T-cell (primary cell): Measurements from ENCODE around the gene VENTX. TPM values are rescaled to one million over a fixed set of nuclear protein-coding genes. Genes with fewer than 3 reads are reported as not detected.
A peak's percentile ranks its signal among the peaks of the same experiment; 100 is the strongest.

Experiments used
- ATAC-seq, 4 experiments: fragments of 200-7000 bp in 3 of 4; fragments of 150-1000 bp in 1 of 4; cut with Tn5 transposase; replicated peaks in 1 of 4; 1 replicate in 3 of 4; 2 replicates in 1 of 4; pipeline ENCODE4 v1.10.0; 2021; ENCODE audit warnings: moderate library complexity in 3 of 4, mild to moderate bottlenecking in 2 of 4, moderate number of reproducible peaks in 1 of 4
- CTCF ChIA-PET, 2 donors: fragments of 300-600 bp; sonication (Branson Sonifier 250); formaldehyde crosslinking; loops; one replicate each; lab custom pipeline; 2022; ENCODE audit warnings: antibody characterized with exemption in 2 of 2; lab: Charles Lee
- POLR2A ChIA-PET, 2 donors: fragments of 300-600 bp; sonication (Branson Sonifier 250); formaldehyde crosslinking; loops; one replicate each; lab custom pipeline; 2022; ENCODE audit warnings: antibody characterized with exemption in 2 of 2; lab: Charles Lee
- DNase-seq, 35 experiments: peaks; one replicate each; pipeline versions ENCODE4 v3.0.0 to v3.0.0-alpha.2; 2013 to 2023
- H3K27ac ChIP-seq: one replicate; pipeline ENCODE4 v1.5.1; 2013; ENCODE audit warnings: low read length
- H3K27me3 ChIP-seq, 2 experiments: replicated peaks in 1 of 2; 1 replicate in 1 of 2; 2 replicates in 1 of 2; pipeline versions ENCODE4 v1.6.1 to v1.7.0; 2013; ENCODE audit warnings: low read length in 1 of 2, mixed read lengths in 1 of 2; ENCODE audit not compliant: control insufficient read depth in 2 of 2, insufficient read depth in 2 of 2; ENCODE audit errors: extremely low read depth in 1 of 2
- H3K36me3 ChIP-seq, 2 donors: 1 replicate in 1 of 2; 2 replicates in 1 of 2; pipeline versions ENCODE4 v1.6.1 to v1.7.0; 2013; ENCODE audit warnings: low read length in 1 of 2; ENCODE audit not compliant: control insufficient read depth in 2 of 2, insufficient read depth in 1 of 2; ENCODE audit errors: extremely low read depth in 1 of 2
- H3K4me1 ChIP-seq, 2 experiments: 1 replicate in 1 of 2; 2 replicates in 1 of 2; pipeline versions ENCODE4 v1.6.1 to v1.7.0; 2013; ENCODE audit warnings: low read length in 2 of 2, mixed read lengths in 1 of 2; ENCODE audit not compliant: insufficient read depth in 2 of 2, control insufficient read depth in 1 of 2; ENCODE audit errors: extremely low read depth in 1 of 2
- H3K4me3 ChIP-seq, 2 donors: 1 replicate in 1 of 2; 2 replicates in 1 of 2; pipeline versions ENCODE4 v1.5.1 to v1.7.0; 2013; ENCODE audit warnings: mild to moderate bottlenecking in 2 of 2, low read length in 1 of 2, moderate library complexity in 1 of 2; ENCODE audit not compliant: control insufficient read depth in 1 of 2; ENCODE audit errors: extremely low read depth in 1 of 2
- H3K9me3 ChIP-seq: 2 replicates; pipeline ENCODE4 v1.7.0; 2013
- H3K27ac Mint-ChIP-seq, 2 donors: one replicate each; pipeline ENCODE4 v1.8.0; 2020 to 2021; ENCODE audit warnings: mild to moderate bottlenecking in 2 of 2, mixed read lengths in 2 of 2
- H3K27me3 Mint-ChIP-seq, 2 donors: one replicate each; pipeline ENCODE4 v1.8.0; 2021 to 2022; ENCODE audit warnings: mixed read lengths in 2 of 2
- H3K36me3 Mint-ChIP-seq: one replicate; pipeline ENCODE4 v1.8.0; 2021; ENCODE audit warnings: mixed read lengths
- H3K4me1 Mint-ChIP-seq, 3 donors: one replicate each; pipeline ENCODE4 v1.8.0; 2020 to 2022; ENCODE audit warnings: mixed read lengths in 3 of 3, mild to moderate bottlenecking in 1 of 3
- H3K4me3 Mint-ChIP-seq, 3 donors: one replicate each; pipeline ENCODE4 v1.8.0; 2020 to 2022; ENCODE audit warnings: mild to moderate bottlenecking in 3 of 3, mixed read lengths in 3 of 3, moderate library complexity in 3 of 3
- H3K9me3 Mint-ChIP-seq, 3 donors: one replicate each; pipeline ENCODE4 v1.8.0; 2020 to 2022; ENCODE audit warnings: mixed read lengths in 3 of 3
- WGBS: methylation state at CpG from one replicate; pipeline ENCODE4 v1.1.5; 2013; ENCODE audit warnings: missing lambda C conversion rate; ENCODE audit not compliant: insufficient coverage; 5-methylcytosine and 5-hydroxymethylcytosine counted together
- total RNA-seq, 35 experiments: library from RNA in 6 of 35; stranded (reverse) in 6 of 35; fragments of 120-200 nt in 1 of 35; gene quantifications; one replicate each; pipeline versions ENCODE4 v1.2.1 to v1.2.4 and lab custom pipeline; 2013 to 2026

Gene VENTX
- under 1 TPM in 3 of 5 donors, not detected in 2; 0.12 to 0.13 (median 0.12) TPM for total RNA-seq
- total RNA-seq (2013): 0.06 TPM
- total RNA-seq (lab: John Stamatoyannopoulos, UW): 0 to 0.37 (median 0.07) reads per million in 29 experiments

DNA sequence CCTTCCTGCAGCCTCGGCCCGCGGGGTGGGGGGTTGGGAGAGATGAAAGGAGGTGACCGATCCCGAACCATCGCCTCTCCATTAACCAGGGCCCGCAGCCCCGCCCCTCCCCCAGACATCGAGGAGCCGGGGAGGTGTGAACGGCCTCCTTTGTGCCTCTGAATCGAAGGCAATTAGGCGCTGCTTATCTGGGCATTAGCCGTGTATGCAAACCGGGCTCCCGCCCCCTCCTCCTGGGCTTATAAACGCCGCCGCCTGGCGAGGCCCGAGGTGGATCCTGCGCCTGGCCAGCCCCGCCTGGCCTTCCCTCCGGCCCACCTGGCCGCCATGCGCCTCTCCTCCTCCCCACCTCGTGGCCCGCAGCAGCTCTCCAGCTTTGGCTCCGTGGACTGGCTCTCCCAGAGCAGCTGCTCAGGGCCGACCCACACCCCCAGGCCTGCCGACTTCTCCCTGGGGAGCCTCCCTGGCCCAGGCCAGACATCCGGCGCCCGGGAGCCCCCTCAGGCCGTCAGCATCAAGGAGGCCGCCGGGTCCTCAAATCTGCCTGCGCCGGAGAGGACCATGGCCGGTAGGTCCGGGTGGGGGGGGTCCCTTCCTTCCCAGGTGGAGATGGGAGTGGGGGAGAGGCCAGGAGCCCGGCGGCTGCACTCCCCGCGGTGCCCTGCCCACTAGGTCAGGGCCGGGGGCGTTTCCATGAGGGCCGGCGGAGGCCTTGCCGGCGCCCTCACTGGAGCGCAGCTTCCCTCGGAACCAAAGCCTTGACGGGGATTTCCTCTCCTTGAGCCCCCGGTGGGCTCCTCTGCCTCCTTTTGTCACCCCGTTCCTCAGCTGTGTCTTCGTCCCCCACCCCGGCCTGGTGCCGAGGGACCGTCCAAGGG is at the start of gene VENTX:
VENTX (plus strand) TSS at position 268 of the 878 bp plus-strand sequence; CDS start at position 328, 60 bp downstream.
- H3K4me3 Mint-ChIP-seq: peak within 1 kb of the TSS in 2 of 3 donors; percentile 4 to 58
- H3K9me3 Mint-ChIP-seq: no peaks in the 10 kb centered on the region
- peaks cover 16 to 31% (median 22%) of the 10 kb centered on the region in 3 donors for H3K4me1 Mint-ChIP-seq
- ChIA-PET POLR2A (no interaction called here), CTCF (no interaction called here)
- H3K4me3 ChIP-seq: no peak within 1 kb of the TSS
- ATAC-seq (no peak), DNase-seq (no peak)
- H3K4me1 ChIP-seq: peaks cover 0 to 46% of the 10 kb centered on the region in 2 experiments
- peaks cover 35 to 62% of the 10 kb centered on the region in 2 donors for H3K27me3 Mint-ChIP-seq
- no peak within 1 kb of the TSS for H3K27ac Mint-ChIP-seq
- H3K27me3 ChIP-seq: peaks cover 4 to 86% of the 10 kb centered on the region in 2 experiments
- WGBS: 53% methylated on average over 44 of the region's 60 CpGs
- no peaks in the 10 kb centered on the region for H3K36me3 Mint-ChIP-seq
- H3K36me3 ChIP-seq: no peaks in the 10 kb centered on the region
- no peaks in the 10 kb centered on the region for H3K9me3 ChIP-seq
- no peak within 1 kb of the TSS for H3K27ac ChIP-seq

DNA sequence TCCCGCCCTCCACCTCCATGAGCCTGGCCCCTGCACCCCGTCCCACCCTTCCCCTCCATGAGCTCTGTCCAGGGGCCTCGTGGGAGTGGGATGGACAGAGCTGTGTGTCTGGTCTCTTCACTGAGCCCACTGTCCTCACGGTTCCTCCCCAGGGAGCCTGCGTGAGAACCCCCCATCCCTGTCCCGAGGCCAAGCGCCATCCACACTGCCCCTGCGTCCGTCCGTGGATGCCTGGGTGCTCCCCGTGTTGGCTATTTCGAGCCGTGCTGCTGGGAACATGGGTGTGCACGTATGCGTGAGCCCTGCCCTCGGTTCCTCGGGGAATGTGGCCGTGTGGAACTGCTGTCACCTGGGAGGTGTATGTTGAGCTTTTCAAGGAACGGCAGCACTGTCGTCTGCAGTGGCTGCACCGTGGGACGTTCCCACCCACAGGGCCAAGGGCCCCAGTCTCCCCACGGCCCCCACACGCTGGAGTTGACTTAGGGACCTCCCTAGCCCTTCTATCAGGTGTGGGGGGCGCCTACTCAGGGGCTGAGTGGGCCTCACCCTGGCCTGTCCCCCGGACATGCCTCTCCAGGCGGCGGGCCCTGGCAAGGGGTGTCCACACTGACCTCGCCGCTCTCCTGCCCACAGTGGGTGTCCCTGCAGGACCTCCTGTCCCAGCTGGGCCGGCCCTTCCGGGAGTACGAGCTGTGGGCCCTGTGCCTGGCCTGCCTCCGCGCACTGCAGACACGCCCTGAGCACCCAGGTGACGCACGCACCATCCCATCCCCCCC is 49.6 kb upstream of the VENTX start:
- ATAC-seq (no peak), DNase-seq (no peak)
- Mint-ChIP-seq H3K4me3 (no peak overlapping the region), H3K27ac (no peak overlapping the region), H3K36me3 (no peaks in the 10 kb centered on the region), H3K27me3 (no peaks in the 10 kb centered on the region), H3K4me1 (no peaks in the 10 kb centered on the region), H3K9me3 (peaks cover 0 to 4% (median 0%) of the 10 kb centered on the region in 3 donors)
- Histone ChIP-seq H3K27ac (no peak overlapping the region), H3K4me1 (no peaks in the 10 kb centered on the region), H3K36me3 (no peaks in the 10 kb centered on the region), H3K4me3 (no peak overlapping the region), H3K27me3 (peaks cover 0 to 25% of the 10 kb centered on the region in 2 experiments), H3K9me3 (no peaks in the 10 kb centered on the region)
- POLR2A ChIA-PET: no interaction called here
- 85% methylated on average over 29 of the region's 38 CpGs for WGBS
- CTCF ChIA-PET: no interaction called here

DNA sequence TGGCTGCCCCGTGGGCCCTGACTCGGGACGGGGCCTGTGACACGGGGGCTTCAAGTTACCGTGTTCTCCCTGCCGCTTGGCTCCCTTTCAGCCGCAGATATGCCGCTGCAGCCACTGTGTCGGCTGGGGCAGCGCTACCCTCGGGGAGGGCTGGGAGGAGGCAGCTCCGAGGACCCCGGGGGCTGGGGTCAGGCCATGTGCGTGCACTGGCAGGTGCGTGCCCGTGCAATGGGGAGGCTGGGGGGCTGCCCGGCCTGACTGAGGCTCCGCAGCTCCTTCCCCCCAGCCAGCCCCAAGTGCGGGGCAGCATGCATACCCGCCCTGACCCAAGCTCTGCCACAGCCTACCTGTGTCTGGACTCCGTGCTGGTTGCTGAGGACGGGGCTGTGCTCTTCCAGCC is 48.4 kb upstream of the VENTX start:
- CTCF ChIA-PET: no interaction called here
- peaks cover 0 to 4% of the 10 kb centered on the region in 2 donors for H3K27me3 Mint-ChIP-seq
- peaks cover 0 to 12% (median 5%) of the 10 kb centered on the region in 3 donors for H3K9me3 Mint-ChIP-seq
- Histone ChIP-seq H3K4me3 (no peak overlapping the region), H3K4me1 (no peaks in the 10 kb centered on the region), H3K27me3 (peaks cover 0 to 25% of the 10 kb centered on the region in 2 experiments), H3K27ac (no peak overlapping the region), H3K36me3 (no peaks in the 10 kb centered on the region), H3K9me3 (no peaks in the 10 kb centered on the region)
- WGBS: 92% methylated on average over 22 of the region's 22 CpGs
- H3K27ac Mint-ChIP-seq: no peak overlapping the region
- H3K4me1 Mint-ChIP-seq: no peaks in the 10 kb centered on the region
- H3K4me3 Mint-ChIP-seq: no peak overlapping the region
- H3K36me3 Mint-ChIP-seq: no peaks in the 10 kb centered on the region
- POLR2A ChIA-PET: no interaction called here
- no peak for ATAC-seq
- no peak for DNase-seq

DNA sequence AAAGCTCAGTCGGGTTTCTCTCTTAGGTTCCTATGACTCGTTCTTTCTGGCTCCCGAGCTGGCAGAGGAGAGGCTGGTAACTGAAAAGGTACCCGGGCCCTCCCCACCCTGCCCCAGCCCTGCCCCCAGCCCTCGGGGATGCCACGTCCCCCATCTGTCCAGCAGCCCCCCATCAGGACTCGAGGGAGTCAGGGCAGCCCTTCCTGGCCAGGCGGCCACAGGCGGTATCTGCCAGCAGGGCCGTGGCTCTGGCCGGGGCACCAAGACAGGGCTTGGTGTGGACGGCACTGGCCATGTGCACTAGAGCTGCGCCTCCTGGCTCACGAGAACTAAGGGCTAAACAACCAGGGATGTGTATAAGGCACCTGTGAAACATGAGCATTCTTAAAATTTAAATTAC is 47.9 kb upstream of the VENTX start:
- H3K27me3 ChIP-seq: peaks cover 0 to 22% of the 10 kb centered on the region in 2 experiments
- no peaks in the 10 kb centered on the region for H3K36me3 Mint-ChIP-seq
- WGBS: 83% methylated on average over 7 of the region's 14 CpGs
- H3K27me3 Mint-ChIP-seq: peaks cover 0 to 4% of the 10 kb centered on the region in 2 donors
- H3K27ac Mint-ChIP-seq: no peak overlapping the region
- no peaks in the 10 kb centered on the region for H3K4me1 Mint-ChIP-seq
- DNase-seq: no peak
- no peak for ATAC-seq
- H3K36me3 ChIP-seq: no peaks in the 10 kb centered on the region
- peaks cover 0 to 16% (median 5%) of the 10 kb centered on the region in 3 donors for H3K9me3 Mint-ChIP-seq
- ChIA-PET CTCF (no interaction called here), POLR2A (no interaction called here)
- H3K4me3 Mint-ChIP-seq: no peak overlapping the region
- H3K9me3 ChIP-seq: no peaks in the 10 kb centered on the region
- no peak overlapping the region for H3K4me3 ChIP-seq
- no peak overlapping the region for H3K27ac ChIP-seq
- no peaks in the 10 kb centered on the region for H3K4me1 ChIP-seq

DNA sequence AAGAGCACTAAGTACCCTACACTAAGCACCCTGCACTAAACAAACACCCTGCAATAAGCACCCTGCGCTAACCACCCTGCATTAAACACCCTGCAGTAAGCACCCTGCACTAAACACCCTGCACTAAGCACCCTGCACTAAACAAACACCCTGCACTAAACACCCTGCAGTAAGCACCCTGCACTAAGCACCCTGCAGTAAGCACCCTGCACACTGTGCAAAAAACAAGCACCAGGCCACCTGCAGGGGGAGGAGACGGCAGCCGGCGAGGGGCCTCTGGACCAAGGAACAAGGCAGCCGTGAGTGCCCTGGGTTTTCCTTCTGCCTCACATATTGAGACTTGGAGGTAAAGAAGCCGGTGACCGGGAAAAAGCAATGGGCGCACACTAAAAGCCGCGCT is 47.4 kb upstream of the VENTX start:
- no peaks in the 10 kb centered on the region for H3K36me3 ChIP-seq
- WGBS: 100% methylated on average over 6 of the region's 10 CpGs
- H3K4me3 ChIP-seq: no peak overlapping the region
- H3K9me3 ChIP-seq: no peaks in the 10 kb centered on the region
- Mint-ChIP-seq H3K36me3 (no peaks in the 10 kb centered on the region), H3K4me3 (no peak overlapping the region), H3K4me1 (no peaks in the 10 kb centered on the region), H3K27ac (no peak overlapping the region), H3K9me3 (peaks cover 0 to 18% (median 5%) of the 10 kb centered on the region in 3 donors), H3K27me3 (peaks cover 0 to 4% of the 10 kb centered on the region in 2 donors)
- ChIA-PET POLR2A (no interaction called here), CTCF (no interaction called here)
- no peak overlapping the region for H3K27ac ChIP-seq
- no peaks in the 10 kb centered on the region for H3K4me1 ChIP-seq
- DNase-seq (no peak), ATAC-seq (no peak)
- peaks cover 0 to 20% of the 10 kb centered on the region in 2 experiments for H3K27me3 ChIP-seq

DNA sequence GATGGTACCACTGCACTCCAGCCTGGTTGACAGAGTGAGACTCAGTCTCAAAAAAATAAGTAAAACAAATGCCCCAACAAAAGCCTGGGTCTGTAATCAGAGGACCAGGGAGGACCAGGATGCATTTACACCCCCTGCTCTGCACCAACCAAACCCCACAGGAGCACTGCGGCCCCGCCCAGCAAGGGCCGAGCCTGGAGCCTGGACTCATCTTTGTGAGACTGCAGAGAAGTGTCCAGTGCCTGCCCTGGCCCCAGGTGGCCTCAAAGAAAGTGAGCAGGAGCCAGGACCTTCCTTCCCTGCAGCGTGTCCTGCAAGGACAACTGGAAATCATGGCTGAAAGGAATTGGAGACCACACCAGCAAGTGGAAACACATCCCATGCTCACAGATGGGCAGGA is 46.0 kb upstream of the VENTX start:
- Histone ChIP-seq H3K4me3 (no peak overlapping the region), H3K27ac (no peak overlapping the region), H3K4me1 (no peaks in the 10 kb centered on the region), H3K9me3 (no peaks in the 10 kb centered on the region), H3K36me3 (no peaks in the 10 kb centered on the region), H3K27me3 (peaks cover 0 to 17% of the 10 kb centered on the region in 2 experiments)
- Mint-ChIP-seq H3K27ac (no peak overlapping the region), H3K4me3 (no peak overlapping the region), H3K9me3 (peaks cover 0 to 18% (median 5%) of the 10 kb centered on the region in 3 donors), H3K36me3 (no peaks in the 10 kb centered on the region), H3K27me3 (peaks cover 2 to 7% of the 10 kb centered on the region in 2 donors), H3K4me1 (no peaks in the 10 kb centered on the region)
- DNase-seq (no peak), ATAC-seq (no peak)
- POLR2A ChIA-PET: no interaction called here
- CTCF ChIA-PET: no interaction called here
- 84% methylated on average over 4 of the region's 4 CpGs for WGBS
